K562 (cell line): ENCODE results near the gene BOD1L1. TPM values are rescaled to one million over a fixed set of nuclear protein-coding genes. Genes with fewer than 3 reads are reported as not detected.

Experiments used
- ATAC-seq: fragments of 200-7000 bp; cut with Tn5 transposase; 3 replicates; pipeline ENCODE4 v1.9.1; 2020; ENCODE audit warnings: moderate library complexity
- BruUV-seq: library from RNA; stranded (reverse); fragments of 400-500 nt; replicated peaks from 2 replicates; lab custom pipeline; 2021; lab: Mats Ljungman, UMichigan
- CTCF ChIA-PET: fragments of 300-600 bp; formaldehyde crosslinking; extraction: SDS; loops from one replicate; lab custom pipeline; 2021; ENCODE audit warnings: low intra/inter-chr PET ratio; lab: Yijun Ruan, JAX
- POLR2A ChIA-PET: fragments of 300-600, 350-650 bp; sonication (Branson Sonifier 250); formaldehyde crosslinking; extraction: SDS; loops from one replicate; lab custom pipeline; 2021; ENCODE audit warnings: antibody characterized with exemption, inconsistent platforms; lab: Yijun Ruan, JAX
- DNase-seq, 4 experiments: peaks; one replicate each; pipeline versions ENCODE4 v3.0.0 to v3.0.0-alpha.2; 2011 to 2018; ENCODE audit warnings: low spot score in 3 of 4, mixed read lengths in 3 of 4; ENCODE audit errors: extremely low read depth in 1 of 4
- FAIRE-seq: peaks from 2 replicates; lab custom pipeline; 2011; peaks lifted over from hg19 to GRCh38; lab: Jason Lieb, UNC
- H2AFZ ChIP-seq: 2 replicates; pipeline ENCODE4 v1.6.0; 2011; ENCODE audit warnings: low read depth, low read length, control low read depth, inconsistent platforms
- H3K27ac ChIP-seq: fragments of 200-600 bp; 3 replicates; pipeline ENCODE4 v1.8.0; 2011; ENCODE audit warnings: low read depth, mild to moderate bottlenecking, control low read depth, inconsistent platforms, low read length, moderate library complexity, mixed read lengths; ENCODE audit errors: extremely low read depth
- H3K27me3 ChIP-seq, 2 experiments: fragments of 300-600 bp in 1 of 2; 2 replicates in 1 of 2; 3 replicates in 1 of 2; pipeline versions ENCODE4 v1.6.0 to v1.8.0; 2011; ENCODE audit warnings: inconsistent platforms in 2 of 2, low read length in 2 of 2, mild to moderate bottlenecking in 1 of 2, mixed read lengths in 1 of 2, moderate library complexity in 1 of 2; ENCODE audit not compliant: control insufficient read depth in 2 of 2, insufficient read depth in 2 of 2
- H3K36me3 ChIP-seq: fragments of 300-600 bp; 3 replicates; pipeline ENCODE4 v1.8.0; 2011; ENCODE audit warnings: mild to moderate bottlenecking, low read length, inconsistent platforms; ENCODE audit not compliant: control insufficient read depth, insufficient read depth
- H3K4me1 ChIP-seq, 2 experiments: fragments of 200-600 bp in 1 of 2; replicated peaks in 1 of 2; 2 replicates in 1 of 2; 3 replicates in 1 of 2; pipeline versions ENCODE4 v1.5.1 to v1.8.0; 2011; ENCODE audit warnings: inconsistent platforms in 2 of 2, low read length in 2 of 2, mild to moderate bottlenecking in 1 of 2, mixed read lengths in 1 of 2, moderate library complexity in 1 of 2; ENCODE audit not compliant: control insufficient read depth in 2 of 2, insufficient read depth in 2 of 2
- H3K4me2 ChIP-seq: 2 replicates; pipeline ENCODE4 v1.6.1; 2011; ENCODE audit warnings: low read length, control low read depth, inconsistent platforms, mixed read lengths; ENCODE audit not compliant: insufficient read depth
- H3K4me3 ChIP-seq: fragments of 200-600 bp; sonication (generic), shearing (Covaris generic); 2 replicates; pipeline ENCODE4 v1.5.1; 2016; ENCODE audit warnings: control low read depth, inconsistent platforms
- H3K79me2 ChIP-seq: fragments of 200-600 bp; 3 replicates; pipeline ENCODE4 v1.8.0; 2011; ENCODE audit warnings: low read length, inconsistent platforms; ENCODE audit not compliant: control insufficient read depth, insufficient read depth
- H3K9ac ChIP-seq, 2 experiments: 2 replicates each; pipeline versions ENCODE4 v1.6.0 to v1.6.1; 2011; ENCODE audit warnings: low read depth in 2 of 2, low read length in 2 of 2, control low read depth in 1 of 2, inconsistent platforms in 1 of 2, mild to moderate bottlenecking in 1 of 2, mixed read lengths in 1 of 2; ENCODE audit not compliant: insufficient read depth in 1 of 2
- H3K9me1 ChIP-seq: one replicate; pipeline ENCODE4 v1.6.0; 2011; ENCODE audit warnings: inconsistent platforms, mild to moderate bottlenecking, low read length, moderate library complexity; ENCODE audit not compliant: control insufficient read depth, insufficient read depth
- H3K9me3 ChIP-seq: replicated peaks from 2 replicates; pipeline ENCODE4 v1.5.1; 2011; ENCODE audit warnings: low read depth, low read length, inconsistent platforms; ENCODE audit not compliant: control insufficient read depth, insufficient read depth
- H4K20me1 ChIP-seq: replicated peaks from 2 replicates; pipeline ENCODE4 v1.6.1; 2011; ENCODE audit warnings: low read length, inconsistent platforms, mixed read lengths; ENCODE audit not compliant: control insufficient read depth, insufficient read depth
- PRMT5 ChIP-seq: sonication (generic); formaldehyde crosslinking; IDR thresholded peaks from 2 replicates; pipeline ENCODE4 v1.5.0; 2020; ENCODE audit warnings: missing genetic modification reagents
- TRIM24 ChIP-seq, 2 experiments: fragments of 450-650 bp; IDR thresholded peaks; 2 replicates each; pipeline ENCODE4 v1.6.1; 2016
- WGBS: fragments of 100-300 bp; shearing (Covaris generic); methylation state at CpG from one replicate; pipeline ENCODE4 v1.1.6; 2016; ENCODE audit warnings: low coverage, mixed read lengths; ENCODE audit not compliant: insufficient coverage; ENCODE audit errors: missing lambda C conversion rate; 5-methylcytosine and 5-hydroxymethylcytosine counted together
- in situ Hi-C: fragments of 300-500 bp; cut with MboI; formaldehyde crosslinking; loops from 4 replicates; pipeline ENCODE4 v1.15.0; 2018; ENCODE audit warnings: inconsistent platforms, mixed read lengths
- intact Hi-C: fragments of 100-400 bp; cut with micrococcal nuclease; formaldehyde crosslinking; loops from 2 replicates; pipeline ENCODE4 v1.14.2; 2022
- polyA plus RNA-seq, 8 experiments: library from polyadenylated mRNA; depleted of rRNA in 4 of 8; stranded (reverse) in 5 of 8; unstranded in 3 of 8; fragments of >200 nt; fragmentation: Nextera tagmentation in 2 of 8; fragmentation: Illumina TruSeq in 1 of 8; extraction: Ambion mirVana in 2 of 8; extraction: Trizol in 1 of 8; gene quantifications; 2 replicates each; pipeline versions ENCODE4 v1.2.1 to v1.2.3, GENCODE V29; 2011 to 2014; ENCODE audit warnings: inconsistent platforms in 1 of 8, missing spikeins in 1 of 8
- total RNA-seq, 7 experiments: library from RNA; depleted of rRNA in 6 of 7; stranded (reverse); fragments of >200 nt in 6 of 7; fragmentation: Illumina TruSeq in 2 of 7; extraction: Trizol in 2 of 7; gene quantifications; 2 replicates each; pipeline versions ENCODE4 v1.2.1 to v1.2.3, GENCODE V29; 2011 to 2021; ENCODE audit warnings: low replicate concordance in 1 of 7
- TF ChIP-seq, protein P1 (sequence below): fragments of 250-450 bp; sonication (Bioruptor Pico); IDR thresholded peaks from 2 replicates; pipeline ENCODE4 v1.8.0; 2022; ENCODE audit warnings: inconsistent platforms
- TF ChIP-seq, protein P2 (sequence below): fragments of 450-650 bp; IDR thresholded peaks from 2 replicates; pipeline ENCODE4 v1.6.1; 2016; ENCODE audit warnings: borderline replicate concordance
- TF ChIP-seq, protein P3 (sequence below): fragments of 450-650 bp; IDR thresholded peaks from 2 replicates; pipeline ENCODE4 v1.6.1; 2016; ENCODE audit warnings: mild to moderate bottlenecking, moderate library complexity

Gene BOD1L1
- total and polyA plus RNA-seq, 9 of the 15 experiments (the other 6 are each of a cell fraction or from before 2014, with no cell fraction given) = 4.8 to 23.2 (median 17.7) TPM

GRCh38 chr4:13601848-13602247 lies 25.7 kb downstream of the BOD1L1 start:
- H3K4me3 ChIP-seq = no peak overlapping the region
- ChIA-PET POLR2A (no interaction called here), CTCF (no interaction called here)
- no peak for ATAC-seq
- no peaks in the 10 kb centered on the region; the same call in 1 of the 2 replicates for H3K9me3 ChIP-seq
- no peak for FAIRE-seq
- H3K4me2 ChIP-seq = no peak overlapping the region
- H3K79me2 ChIP-seq = no peaks in the 10 kb centered on the region
- no peaks in the 10 kb centered on the region for H3K4me1 ChIP-seq
- no peak overlapping the region for H3K27ac ChIP-seq
- H3K27me3 ChIP-seq = no peaks in the 10 kb centered on the region
- H2AFZ ChIP-seq = no peak overlapping the region
- in situ Hi-C loops = no loop called here
- BruUV-seq = no TSS peak
- DNase-seq = no peak
- peaks cover 50% of the 10 kb centered on the region for H3K36me3 ChIP-seq
- WGBS = 78% methylated on average over 2 of the region's 2 CpGs
- intact Hi-C loops = no loop called here
- no peaks in the 10 kb centered on the region for H3K9me1 ChIP-seq
- no peak overlapping the region for H3K9ac ChIP-seq
- H4K20me1 ChIP-seq = no peaks in the 10 kb centered on the region; the same call in 1 of the 2 replicates
- no peak for TF ChIP-seq PRMT5 (CRISPR knock-in tag)
- no peak for TF ChIP-seq TRIM24 (IDR thresholded peaks at IDR 0.05)
- TF ChIP-seq, protein P1, sequence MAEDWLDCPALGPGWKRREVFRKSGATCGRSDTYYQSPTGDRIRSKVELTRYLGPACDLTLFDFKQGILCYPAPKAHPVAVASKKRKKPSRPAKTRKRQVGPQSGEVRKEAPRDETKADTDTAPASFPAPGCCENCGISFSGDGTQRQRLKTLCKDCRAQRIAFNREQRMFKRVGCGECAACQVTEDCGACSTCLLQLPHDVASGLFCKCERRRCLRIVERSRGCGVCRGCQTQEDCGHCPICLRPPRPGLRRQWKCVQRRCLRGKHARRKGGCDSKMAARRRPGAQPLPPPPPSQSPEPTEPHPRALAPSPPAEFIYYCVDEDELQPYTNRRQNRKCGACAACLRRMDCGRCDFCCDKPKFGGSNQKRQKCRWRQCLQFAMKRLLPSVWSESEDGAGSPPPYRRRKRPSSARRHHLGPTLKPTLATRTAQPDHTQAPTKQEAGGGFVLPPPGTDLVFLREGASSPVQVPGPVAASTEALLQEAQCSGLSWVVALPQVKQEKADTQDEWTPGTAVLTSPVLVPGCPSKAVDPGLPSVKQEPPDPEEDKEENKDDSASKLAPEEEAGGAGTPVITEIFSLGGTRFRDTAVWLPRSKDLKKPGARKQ (CRISPR knock-in tag) = no peak
- TF ChIP-seq, protein P2, sequence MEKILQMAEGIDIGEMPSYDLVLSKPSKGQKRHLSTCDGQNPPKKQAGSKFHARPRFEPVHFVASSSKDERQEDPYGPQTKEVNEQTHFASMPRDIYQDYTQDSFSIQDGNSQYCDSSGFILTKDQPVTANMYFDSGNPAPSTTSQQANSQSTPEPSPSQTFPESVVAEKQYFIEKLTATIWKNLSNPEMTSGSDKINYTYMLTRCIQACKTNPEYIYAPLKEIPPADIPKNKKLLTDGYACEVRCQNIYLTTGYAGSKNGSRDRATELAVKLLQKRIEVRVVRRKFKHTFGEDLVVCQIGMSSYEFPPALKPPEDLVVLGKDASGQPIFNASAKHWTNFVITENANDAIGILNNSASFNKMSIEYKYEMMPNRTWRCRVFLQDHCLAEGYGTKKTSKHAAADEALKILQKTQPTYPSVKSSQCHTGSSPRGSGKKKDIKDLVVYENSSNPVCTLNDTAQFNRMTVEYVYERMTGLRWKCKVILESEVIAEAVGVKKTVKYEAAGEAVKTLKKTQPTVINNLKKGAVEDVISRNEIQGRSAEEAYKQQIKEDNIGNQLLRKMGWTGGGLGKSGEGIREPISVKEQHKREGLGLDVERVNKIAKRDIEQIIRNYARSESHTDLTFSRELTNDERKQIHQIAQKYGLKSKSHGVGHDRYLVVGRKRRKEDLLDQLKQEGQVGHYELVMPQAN = no peak
- TF ChIP-seq, protein P3, sequence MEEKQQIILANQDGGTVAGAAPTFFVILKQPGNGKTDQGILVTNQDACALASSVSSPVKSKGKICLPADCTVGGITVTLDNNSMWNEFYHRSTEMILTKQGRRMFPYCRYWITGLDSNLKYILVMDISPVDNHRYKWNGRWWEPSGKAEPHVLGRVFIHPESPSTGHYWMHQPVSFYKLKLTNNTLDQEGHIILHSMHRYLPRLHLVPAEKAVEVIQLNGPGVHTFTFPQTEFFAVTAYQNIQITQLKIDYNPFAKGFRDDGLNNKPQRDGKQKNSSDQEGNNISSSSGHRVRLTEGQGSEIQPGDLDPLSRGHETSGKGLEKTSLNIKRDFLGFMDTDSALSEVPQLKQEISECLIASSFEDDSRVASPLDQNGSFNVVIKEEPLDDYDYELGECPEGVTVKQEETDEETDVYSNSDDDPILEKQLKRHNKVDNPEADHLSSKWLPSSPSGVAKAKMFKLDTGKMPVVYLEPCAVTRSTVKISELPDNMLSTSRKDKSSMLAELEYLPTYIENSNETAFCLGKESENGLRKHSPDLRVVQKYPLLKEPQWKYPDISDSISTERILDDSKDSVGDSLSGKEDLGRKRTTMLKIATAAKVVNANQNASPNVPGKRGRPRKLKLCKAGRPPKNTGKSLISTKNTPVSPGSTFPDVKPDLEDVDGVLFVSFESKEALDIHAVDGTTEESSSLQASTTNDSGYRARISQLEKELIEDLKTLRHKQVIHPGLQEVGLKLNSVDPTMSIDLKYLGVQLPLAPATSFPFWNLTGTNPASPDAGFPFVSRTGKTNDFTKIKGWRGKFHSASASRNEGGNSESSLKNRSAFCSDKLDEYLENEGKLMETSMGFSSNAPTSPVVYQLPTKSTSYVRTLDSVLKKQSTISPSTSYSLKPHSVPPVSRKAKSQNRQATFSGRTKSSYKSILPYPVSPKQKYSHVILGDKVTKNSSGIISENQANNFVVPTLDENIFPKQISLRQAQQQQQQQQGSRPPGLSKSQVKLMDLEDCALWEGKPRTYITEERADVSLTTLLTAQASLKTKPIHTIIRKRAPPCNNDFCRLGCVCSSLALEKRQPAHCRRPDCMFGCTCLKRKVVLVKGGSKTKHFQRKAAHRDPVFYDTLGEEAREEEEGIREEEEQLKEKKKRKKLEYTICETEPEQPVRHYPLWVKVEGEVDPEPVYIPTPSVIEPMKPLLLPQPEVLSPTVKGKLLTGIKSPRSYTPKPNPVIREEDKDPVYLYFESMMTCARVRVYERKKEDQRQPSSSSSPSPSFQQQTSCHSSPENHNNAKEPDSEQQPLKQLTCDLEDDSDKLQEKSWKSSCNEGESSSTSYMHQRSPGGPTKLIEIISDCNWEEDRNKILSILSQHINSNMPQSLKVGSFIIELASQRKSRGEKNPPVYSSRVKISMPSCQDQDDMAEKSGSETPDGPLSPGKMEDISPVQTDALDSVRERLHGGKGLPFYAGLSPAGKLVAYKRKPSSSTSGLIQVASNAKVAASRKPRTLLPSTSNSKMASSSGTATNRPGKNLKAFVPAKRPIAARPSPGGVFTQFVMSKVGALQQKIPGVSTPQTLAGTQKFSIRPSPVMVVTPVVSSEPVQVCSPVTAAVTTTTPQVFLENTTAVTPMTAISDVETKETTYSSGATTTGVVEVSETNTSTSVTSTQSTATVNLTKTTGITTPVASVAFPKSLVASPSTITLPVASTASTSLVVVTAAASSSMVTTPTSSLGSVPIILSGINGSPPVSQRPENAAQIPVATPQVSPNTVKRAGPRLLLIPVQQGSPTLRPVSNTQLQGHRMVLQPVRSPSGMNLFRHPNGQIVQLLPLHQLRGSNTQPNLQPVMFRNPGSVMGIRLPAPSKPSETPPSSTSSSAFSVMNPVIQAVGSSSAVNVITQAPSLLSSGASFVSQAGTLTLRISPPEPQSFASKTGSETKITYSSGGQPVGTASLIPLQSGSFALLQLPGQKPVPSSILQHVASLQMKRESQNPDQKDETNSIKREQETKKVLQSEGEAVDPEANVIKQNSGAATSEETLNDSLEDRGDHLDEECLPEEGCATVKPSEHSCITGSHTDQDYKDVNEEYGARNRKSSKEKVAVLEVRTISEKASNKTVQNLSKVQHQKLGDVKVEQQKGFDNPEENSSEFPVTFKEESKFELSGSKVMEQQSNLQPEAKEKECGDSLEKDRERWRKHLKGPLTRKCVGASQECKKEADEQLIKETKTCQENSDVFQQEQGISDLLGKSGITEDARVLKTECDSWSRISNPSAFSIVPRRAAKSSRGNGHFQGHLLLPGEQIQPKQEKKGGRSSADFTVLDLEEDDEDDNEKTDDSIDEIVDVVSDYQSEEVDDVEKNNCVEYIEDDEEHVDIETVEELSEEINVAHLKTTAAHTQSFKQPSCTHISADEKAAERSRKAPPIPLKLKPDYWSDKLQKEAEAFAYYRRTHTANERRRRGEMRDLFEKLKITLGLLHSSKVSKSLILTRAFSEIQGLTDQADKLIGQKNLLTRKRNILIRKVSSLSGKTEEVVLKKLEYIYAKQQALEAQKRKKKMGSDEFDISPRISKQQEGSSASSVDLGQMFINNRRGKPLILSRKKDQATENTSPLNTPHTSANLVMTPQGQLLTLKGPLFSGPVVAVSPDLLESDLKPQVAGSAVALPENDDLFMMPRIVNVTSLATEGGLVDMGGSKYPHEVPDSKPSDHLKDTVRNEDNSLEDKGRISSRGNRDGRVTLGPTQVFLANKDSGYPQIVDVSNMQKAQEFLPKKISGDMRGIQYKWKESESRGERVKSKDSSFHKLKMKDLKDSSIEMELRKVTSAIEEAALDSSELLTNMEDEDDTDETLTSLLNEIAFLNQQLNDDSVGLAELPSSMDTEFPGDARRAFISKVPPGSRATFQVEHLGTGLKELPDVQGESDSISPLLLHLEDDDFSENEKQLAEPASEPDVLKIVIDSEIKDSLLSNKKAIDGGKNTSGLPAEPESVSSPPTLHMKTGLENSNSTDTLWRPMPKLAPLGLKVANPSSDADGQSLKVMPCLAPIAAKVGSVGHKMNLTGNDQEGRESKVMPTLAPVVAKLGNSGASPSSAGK = no peak
